SKM-1 (cell line): ENCODE results near the gene ACOX2.
A peak's percentile ranks its signal among the peaks of the same experiment; 100 is the strongest.

Source experiments
- DNase-seq: peaks from one replicate; lab custom pipeline; 2025; ENCODE audit not compliant: unreplicated experiment; lab: John Stamatoyannopoulos, UW

ACOX2 gene

GRCh38 chr3:58536501-58537411, at the start of gene ACOX2:
TSS of gene ACOX2 (minus strand) at chr3:58537190. CDS start at chr3:58535106, 2,084 bp downstream.
- no peak for DNase-seq

GRCh38 chr3:58585994-58586393, 49.0 kb upstream of the ACOX2 start:
- DNase-seq = no peak

GRCh38 chr3:58585005-58585786, 48.2 kb upstream of the ACOX2 start:
- DNase-seq = peak; percentile 33

GRCh38 chr3:58584690-58585004, 47.7 kb upstream of the ACOX2 start:
- no peak for DNase-seq

- DNase-seq = no peak
Measured at GRCh38 chr3:58581328-58582091, 44.5 kb upstream of the ACOX2 start.

DNA sequence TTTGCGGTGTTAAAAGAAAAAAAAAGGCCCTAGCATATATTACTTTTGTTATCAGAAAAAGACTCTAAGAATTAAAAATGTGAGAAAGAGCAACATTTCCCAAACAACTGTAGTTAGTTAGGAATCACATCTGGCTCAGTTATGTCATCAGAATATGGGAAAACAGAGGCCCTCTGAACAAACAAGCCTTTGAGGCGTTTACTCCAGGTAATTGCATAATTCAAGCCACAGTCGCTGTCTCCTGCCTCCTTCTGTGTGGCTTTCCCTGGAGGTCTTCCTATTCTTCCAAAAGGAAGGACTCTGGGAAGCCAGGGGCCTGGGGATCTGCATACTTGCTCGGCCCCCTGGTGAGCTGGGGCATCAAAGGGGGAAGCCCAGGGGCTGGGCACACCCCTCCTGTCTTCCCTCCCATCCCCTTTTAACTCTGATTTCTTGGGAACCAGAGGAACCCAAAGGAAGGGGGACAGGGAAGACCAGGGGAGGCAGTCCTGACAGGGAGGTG, 43.9 kb upstream of the ACOX2 start:
- DNase-seq = no peak

DNA sequence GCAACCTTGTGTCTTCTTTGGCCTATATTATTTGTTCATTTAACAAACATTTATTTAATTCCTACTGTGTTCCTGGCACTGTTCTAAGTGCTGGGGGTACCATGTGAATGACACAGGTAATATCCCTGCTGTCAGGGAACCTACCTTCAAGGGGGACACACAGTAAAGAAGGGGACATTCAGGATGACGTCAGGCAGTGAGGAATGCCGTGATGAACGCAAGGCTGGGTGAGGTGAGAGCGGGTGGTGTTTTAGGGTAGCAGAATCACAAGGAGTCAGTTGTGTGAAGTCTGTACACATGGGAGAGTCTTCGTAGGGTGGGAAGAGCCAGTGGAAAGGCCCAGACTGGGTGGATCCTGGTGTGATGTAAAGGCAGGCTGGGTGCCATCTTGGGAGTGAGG, 41.9 kb upstream of the ACOX2 start:
- no peak for DNase-seq

GRCh38 chr3:58577269-58577821, 40.4 kb upstream of the ACOX2 start, which contains the start of gene FAM107A:
TSS of gene FAM107A (minus strand) at chr3:58577391. CDS start at chr3:58569860, 7,531 bp downstream.
- no peak for DNase-seq

DNA sequence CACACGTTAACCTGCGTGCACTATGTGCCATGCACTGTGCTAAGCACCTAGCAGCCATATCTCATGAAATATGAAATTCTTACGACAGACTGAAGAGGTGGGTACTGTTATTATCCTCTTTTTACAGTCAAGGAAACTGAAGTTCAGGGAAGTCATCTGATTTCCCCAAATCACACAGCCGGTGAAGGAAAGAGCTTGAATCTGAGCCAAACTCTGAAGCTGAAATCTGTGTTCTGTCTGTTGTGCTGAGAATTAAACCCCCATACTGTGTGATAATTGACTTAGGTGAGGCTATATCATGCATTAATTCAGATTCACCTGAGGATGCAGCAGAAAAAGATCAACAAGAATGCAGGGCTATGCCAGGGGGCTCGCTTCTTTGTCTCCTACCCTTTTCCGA, 39.7 kb upstream of the ACOX2 start:
- DNase-seq = no peak

GRCh38 chr3:58575971-58576652, 39.1 kb upstream of the ACOX2 start:
- DNase-seq = no peak

DNA sequence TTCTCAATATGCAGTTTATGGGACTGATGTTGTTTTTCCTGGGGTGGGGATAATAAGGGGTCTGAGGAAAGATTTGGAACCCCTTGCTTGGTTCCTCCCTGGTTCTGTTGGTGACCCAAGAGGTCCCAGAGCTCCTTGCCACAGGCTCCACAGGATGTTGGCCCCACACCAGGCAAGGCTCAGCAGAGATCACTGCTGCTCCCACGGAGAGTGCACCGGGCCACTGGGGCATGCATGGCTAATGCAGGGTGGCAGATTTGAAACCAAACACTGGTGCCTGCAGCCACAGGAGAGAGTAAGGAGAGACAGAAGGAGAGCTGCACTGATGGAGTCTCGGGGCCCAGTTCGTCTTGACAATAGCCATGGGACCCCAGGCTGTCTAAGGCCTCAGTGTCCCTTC, 37.7 kb upstream of the ACOX2 start:
- DNase-seq = no peak

- DNase-seq = no peak
Measured at GRCh38 chr3:58574106-58574505, 37.1 kb upstream of the ACOX2 start.

DNA sequence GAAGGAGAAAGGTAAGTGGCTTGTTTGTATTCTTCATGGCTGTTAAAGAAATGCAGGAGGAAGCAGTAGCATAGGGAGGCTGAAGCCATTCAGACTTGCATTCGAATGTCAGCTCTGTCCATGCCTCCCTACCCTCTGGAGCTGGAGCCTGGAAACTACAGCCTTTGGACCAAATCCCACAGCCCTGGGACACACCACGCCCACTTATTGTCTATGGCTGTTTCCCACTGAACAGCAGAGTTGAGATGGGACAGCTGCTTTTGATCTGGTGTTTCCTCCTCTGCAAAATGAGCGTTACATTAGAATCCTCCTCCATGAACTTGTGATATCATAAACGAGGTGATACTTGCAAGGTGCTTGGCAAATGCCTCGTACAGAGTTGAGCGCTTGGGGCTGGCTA, 36.6 kb upstream of the ACOX2 start:
- no peak for DNase-seq

- no peak for DNase-seq
Measured at GRCh38 chr3:58572634-58573230, 35.7 kb upstream of the ACOX2 start.

DNA sequence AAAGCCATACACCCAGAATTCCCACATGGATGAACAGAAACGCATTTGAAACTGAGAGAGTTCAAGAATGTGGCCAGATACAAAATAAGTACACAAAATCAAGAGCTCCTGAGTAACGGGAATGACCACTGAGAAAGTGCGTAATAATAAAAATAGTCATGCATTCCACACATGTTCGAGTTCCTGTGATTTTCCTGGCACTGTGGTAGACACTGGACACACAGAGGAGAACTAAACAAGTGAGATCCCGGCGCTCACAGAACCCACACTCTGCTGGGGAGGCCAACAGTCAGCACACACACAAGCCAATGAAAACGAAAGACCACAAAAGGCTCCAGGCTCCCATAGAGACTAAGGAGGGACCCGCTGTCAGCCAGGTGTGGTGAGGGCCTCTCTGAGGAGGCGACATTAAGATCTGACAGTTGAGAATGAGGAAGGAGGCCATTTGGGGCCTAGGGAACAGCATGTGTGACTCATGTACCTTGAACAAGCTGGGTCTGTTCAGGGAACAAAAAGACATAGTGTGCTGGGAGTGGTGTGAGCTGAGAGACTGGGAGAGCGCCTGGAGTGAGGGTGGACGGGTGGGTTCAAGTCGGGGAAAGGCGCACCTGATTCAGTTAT, 35.1 kb upstream of the ACOX2 start:
- no peak for DNase-seq

DNA sequence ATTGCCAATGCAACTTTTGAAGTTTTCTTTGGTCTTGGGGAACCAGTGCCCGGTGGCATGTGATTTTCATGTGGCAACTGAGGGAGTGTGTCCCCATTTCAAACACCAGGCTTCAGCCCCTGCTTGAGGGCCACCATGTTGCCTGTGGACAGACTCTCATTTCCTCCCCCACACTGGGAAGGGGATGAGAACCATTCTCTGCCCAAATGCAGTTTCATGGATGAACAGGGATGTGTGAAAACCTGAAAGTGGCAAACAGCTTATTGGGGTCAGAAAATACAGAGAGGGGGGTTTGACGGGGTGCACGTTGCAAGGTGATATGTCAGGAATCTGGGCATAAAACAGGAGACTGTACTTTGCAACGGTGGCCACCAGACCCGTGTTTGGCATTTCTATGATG, 33.9 kb upstream of the ACOX2 start:
- no peak for DNase-seq

- no peak for DNase-seq
Measured at GRCh38 chr3:58569287-58570001, 32.5 kb upstream of the ACOX2 start.

DNA sequence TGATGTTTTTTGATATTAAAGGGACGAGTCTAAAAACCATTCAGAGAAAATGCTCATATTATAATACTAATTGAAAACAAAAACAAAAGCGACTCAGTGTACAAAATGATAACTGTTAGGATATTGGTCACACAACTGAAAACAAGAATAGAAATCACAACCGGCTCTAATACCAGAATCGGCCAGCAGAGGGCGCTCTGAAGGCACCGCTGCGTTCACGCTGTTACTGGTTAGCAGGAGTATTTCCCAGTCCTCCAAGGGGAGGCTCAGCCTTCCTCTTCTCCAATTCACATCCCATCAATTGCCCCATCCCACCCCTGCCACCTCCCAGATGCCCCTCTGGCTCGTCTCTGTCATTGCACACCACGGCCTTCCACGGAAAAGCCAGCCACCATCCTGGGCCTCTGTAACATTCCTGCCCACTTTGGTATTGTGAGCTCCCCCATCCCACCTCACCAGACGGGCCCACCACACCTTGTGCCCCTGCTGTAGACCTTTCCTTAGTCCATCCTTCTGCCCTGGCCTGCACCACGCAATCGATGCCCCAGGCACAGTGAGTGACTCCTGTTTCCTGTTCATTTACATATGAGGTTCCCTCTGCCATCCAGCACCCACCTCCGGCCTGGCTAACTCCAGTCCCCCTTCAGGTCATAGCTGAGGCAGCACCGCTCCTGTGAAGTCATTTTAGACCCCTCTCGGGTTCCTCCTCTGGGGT, 31.7 kb upstream of the ACOX2 start:
- no peak for DNase-seq

DNA sequence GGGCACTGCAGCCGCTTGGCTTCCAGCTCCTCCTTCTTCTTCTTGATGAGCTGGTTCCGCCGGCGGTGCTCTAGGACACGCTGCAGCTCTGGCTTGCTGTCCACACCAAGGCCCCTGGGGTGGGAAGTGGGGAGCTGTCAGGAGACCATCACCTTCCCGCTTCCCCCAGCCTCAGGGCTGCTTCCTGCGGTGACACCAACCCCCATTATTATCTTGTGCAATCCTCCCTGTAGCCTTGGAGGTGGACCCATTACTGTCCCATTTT, 30.2 kb upstream of the ACOX2 start:
- DNase-seq = no peak
